Frontal cortex (tissue), 4 donors: ENCODE results near the gene POM121. TPM values are rescaled to one million over a fixed set of nuclear protein-coding genes. Genes with fewer than 3 reads are reported as not detected.
"Not testable (repeated sequence)": the region's sequence is repeated elsewhere in the genome, so short reads cannot be mapped to it uniquely, and the experiment has no call there.

Experiments
- DNase-seq, 2 donors: peaks; one replicate each; pipeline ENCODE4 v3.0.0; 2012; ENCODE audit warnings: low spot score in 2 of 2
- FAIRE-seq: peaks from 2 replicates; lab custom pipeline; 2012; peaks lifted over from hg19 to GRCh38; lab: Jason Lieb, UNC
- small RNA-seq: library from RNA; depleted of rRNA; stranded (forward); fragments of <200 nt; gene quantifications from one replicate; pipeline ENCODE3, GENCODE V24; 2014
- total RNA-seq: library from RNA; depleted of rRNA; stranded (reverse); fragments of >200 nt; gene quantifications from one replicate; pipeline ENCODE4 v1.2.3, GENCODE V29; 2014
- donor health status: control.
- donor health status: control.
- donor health status: control.

Gene POM121
- total RNA-seq, 1 donor from 2014 or later: 4.9 TPM

GRCh38 chr7:72976434-72976833 lies 51.5 kb downstream of the POM121 start:
- not testable (repeated sequence) for FAIRE-seq, DNase-seq

- not testable (repeated sequence) for FAIRE-seq, DNase-seq
Measured at GRCh38 chr7:72980382-72980781, 55.5 kb downstream of the POM121 start.

GRCh38 chr7:72982084-72982483 lies 57.2 kb downstream of the POM121 start:
- DNase-seq, FAIRE-seq: not testable (repeated sequence)

- FAIRE-seq, DNase-seq: not testable (repeated sequence)
Measured at GRCh38 chr7:72990146-72990913, 65.4 kb downstream of the POM121 start.

- not testable (repeated sequence) for FAIRE-seq
Measured at GRCh38 chr7:72995484-72995883, 70.6 kb downstream of the POM121 start.

GRCh38 chr7:72997447-72997846 lies 72.6 kb downstream of the POM121 start:
- FAIRE-seq, DNase-seq: not testable (repeated sequence)

More at GRCh38 chr7:72995484-72995883, 70.6 kb downstream of the POM121 start:
- DNase-seq: not testable (repeated sequence)

- DNase-seq, FAIRE-seq: not testable (repeated sequence)
Measured at GRCh38 chr7:72997887-72998468, 73.1 kb downstream of the POM121 start.

Small RNA genes within 50 kb of the gene (small RNA-seq; reads per million reads assigned to genes)
- not detected for gene RF00019

Other genes starting within 250 kb of the POM121 start
- 2.0 TPM for gene TYW1B, start 96.9 kb upstream of the POM121 start, total RNA-seq
- not detected for gene TRIM74, start 44.4 kb downstream of the POM121 start, total RNA-seq
- under 0.01 TPM for gene SPDYE8, start 104.7 kb downstream of the POM121 start, total RNA-seq
- gene SPDYE11, start 132.8 kb downstream of the POM121 start, total RNA-seq: under 0.01 TPM
- gene SPDYE9, start 160.9 kb downstream of the POM121 start, total RNA-seq: under 0.01 TPM